GM23248 (cell line): ENCODE results near the gene PDE3B.

Experiments used
- EZH2 ChIP-seq: fragments of 200-600 bp; sonication (generic); IDR thresholded peaks from 2 replicates; pipeline ENCODE4 v1.6.1; 2018; ENCODE audit warnings: antibody characterized with exemption, mild to moderate bottlenecking; ENCODE audit not compliant: insufficient read depth, poor library complexity, severe bottlenecking
- EZH2phosphoT487 ChIP-seq: fragments of 200-600 bp; sonication (generic); IDR thresholded peaks from 2 replicates; pipeline ENCODE4 v1.6.1; 2018; ENCODE audit warnings: antibody characterized with exemption, moderate library complexity, mild to moderate bottlenecking, low read depth; ENCODE audit not compliant: insufficient read depth

GRCh38 chr11:14872032-14872431 is 228.4 kb downstream of the PDE3B start:
- no peak for TF ChIP-seq EZH2phosphoT487
- no peak for TF ChIP-seq EZH2
